H1 (cell line): ENCODE measurements around the gene HYAL4. TPM values are rescaled to one million over a fixed set of nuclear protein-coding genes. Genes with fewer than 3 reads are reported as not detected.
A peak's percentile ranks its signal among the peaks of the same experiment; 100 is the strongest.

ENCODE experiments used
- CTCF ChIA-PET: fragments of 300-600 bp; sonication (Branson Sonifier 250); formaldehyde crosslinking; loops from one replicate; lab custom pipeline; 2021; ENCODE audit not compliant: partially characterized antibody; lab: Charles Lee
- POLR2A ChIA-PET: fragments of 300-600 bp; sonication (Branson Sonifier 250); formaldehyde crosslinking; loops from one replicate; lab custom pipeline; 2021; ENCODE audit warnings: inconsistent platforms; ENCODE audit not compliant: partially characterized antibody; lab: Charles Lee
- DNase-seq, 2 experiments: peaks; one replicate each; pipeline versions ENCODE4 v3.0.0 to v3.0.0-alpha.2; 2010 to 2022; ENCODE audit warnings: low spot score in 2 of 2, low read depth in 1 of 2, mixed read lengths in 1 of 2
- FAIRE-seq: peaks from 2 replicates; lab custom pipeline; 2011; peaks lifted over from hg19 to GRCh38; lab: Jason Lieb, UNC
- H2AFZ ChIP-seq: 2 replicates; pipeline ENCODE4 v1.8.1; 2012; ENCODE audit warnings: low read length, inconsistent platforms
- H2AK5ac ChIP-seq: 2 replicates; pipeline ENCODE4 v1.6.1; 2013; ENCODE audit warnings: low read depth, low read length
- H2BK120ac ChIP-seq: replicated peaks from 2 replicates; pipeline ENCODE3; 2013; ENCODE audit warnings: low read depth, low read length, inconsistent platforms
- H2BK12ac ChIP-seq: 2 replicates; pipeline ENCODE4 v1.6.1; 2013; ENCODE audit warnings: low read depth, low read length
- H2BK15ac ChIP-seq: 2 replicates; pipeline ENCODE4 v1.6.1; 2013; ENCODE audit warnings: low read length
- H2BK20ac ChIP-seq: 2 replicates; pipeline ENCODE4 v1.6.1; 2013; ENCODE audit warnings: low read length
- H2BK5ac ChIP-seq: 2 replicates; pipeline ENCODE4 v1.6.1; 2013; ENCODE audit warnings: low read depth, low read length
- H3K14ac ChIP-seq: 2 replicates; pipeline ENCODE4 v1.6.1; 2013; ENCODE audit warnings: inconsistent platforms; ENCODE audit not compliant: insufficient read length
- H3K18ac ChIP-seq: 2 replicates; pipeline ENCODE4 v1.6.1; 2013; ENCODE audit warnings: low read length; ENCODE audit errors: extremely low read depth
- H3K23ac ChIP-seq: 2 replicates; pipeline ENCODE4 v1.6.1; 2013; ENCODE audit warnings: inconsistent platforms; ENCODE audit not compliant: insufficient read length
- H3K23me2 ChIP-seq: 2 replicates; pipeline ENCODE4 v1.6.1; 2013; ENCODE audit warnings: low read depth, low read length
- H3K27ac ChIP-seq: 2 replicates; pipeline ENCODE4 v1.6.1; 2011; ENCODE audit warnings: low read depth, low read length, inconsistent platforms
- H3K27me3 ChIP-seq, 4 experiments: replicated peaks in 1 of 4; 1 replicate in 1 of 4; 2 replicates in 3 of 4; pipeline versions ENCODE4 v1.6.1 to v1.8.1; 2011 to 2013; ENCODE audit warnings: low read length in 3 of 4, mild to moderate bottlenecking in 3 of 4, inconsistent platforms in 2 of 4, mixed read lengths in 2 of 4, moderate library complexity in 1 of 4; ENCODE audit not compliant: control insufficient read depth in 3 of 4, insufficient read depth in 3 of 4; ENCODE audit errors: extremely low read depth in 1 of 4
- H3K36me3 ChIP-seq, 4 experiments: 2 replicates each; pipeline versions ENCODE4 v1.6.1 to v1.8.1; 2011 to 2013; ENCODE audit warnings: mild to moderate bottlenecking in 4 of 4, low read length in 3 of 4, moderate library complexity in 2 of 4, control low read depth in 1 of 4, inconsistent platforms in 1 of 4; ENCODE audit not compliant: insufficient read depth in 4 of 4, control insufficient read depth in 2 of 4
- H3K4ac ChIP-seq: replicated peaks from 2 replicates; pipeline ENCODE3; 2013; ENCODE audit warnings: low read length, low read depth, mixed read lengths, inconsistent platforms; ENCODE audit not compliant: insufficient read length
- H3K4me1 ChIP-seq, 4 experiments: replicated peaks in 1 of 4; 1 replicate in 1 of 4; 2 replicates in 3 of 4; pipeline versions ENCODE4 v1.6.1 to v1.8.1; 2011 to 2013; ENCODE audit warnings: low read length in 3 of 4, inconsistent platforms in 2 of 4, mixed read lengths in 1 of 4; ENCODE audit not compliant: insufficient read depth in 4 of 4, control insufficient read depth in 3 of 4
- H3K4me2 ChIP-seq, 2 experiments: 2 replicates each; pipeline versions ENCODE4 v1.6.1 to v1.8.1; 2011 to 2013; ENCODE audit warnings: low read depth in 2 of 2, low read length in 2 of 2, control low read depth in 1 of 2, inconsistent platforms in 1 of 2, mild to moderate bottlenecking in 1 of 2; ENCODE audit not compliant: insufficient read depth in 1 of 2
- H3K4me3 ChIP-seq, 4 experiments: fragments of 200-600, 300-600 bp in 1 of 4; sonication (generic), shearing (Covaris generic), sonication (Bioruptor Twin) in 1 of 4; 2 replicates each; pipeline versions ENCODE4 v1.5.1 to v1.8.1; 2011 to 2016; ENCODE audit warnings: low read length in 4 of 4, low read depth in 3 of 4, control low read depth in 2 of 4, inconsistent platforms in 2 of 4, mild to moderate bottlenecking in 2 of 4, mixed read lengths in 1 of 4, moderate library complexity in 1 of 4; ENCODE audit not compliant: insufficient read depth in 2 of 4; ENCODE audit errors: extremely low read depth in 1 of 4
- H3K56ac ChIP-seq: replicated peaks from 2 replicates; pipeline ENCODE3; 2013; ENCODE audit warnings: low read depth, mild to moderate bottlenecking, mixed read lengths, low read length, inconsistent platforms; ENCODE audit not compliant: insufficient read length
- H3K79me1 ChIP-seq: 2 replicates; pipeline ENCODE4 v1.6.1; 2013; ENCODE audit warnings: low read depth, low read length, control low read depth
- H3K79me2 ChIP-seq, 2 experiments: 2 replicates each; pipeline versions ENCODE4 v1.6.1 to v1.8.1; 2012 to 2013; ENCODE audit warnings: low read length in 2 of 2, mild to moderate bottlenecking in 2 of 2, inconsistent platforms in 1 of 2; ENCODE audit not compliant: insufficient read depth in 2 of 2, control insufficient read depth in 1 of 2
- H3K9ac ChIP-seq, 4 experiments: replicated peaks in 1 of 4; 1 replicate in 1 of 4; 2 replicates in 3 of 4; pipeline versions ENCODE4 v1.6.1 to v1.8.1; 2011 to 2013; ENCODE audit warnings: low read depth in 3 of 4, low read length in 3 of 4, control low read depth in 2 of 4, mild to moderate bottlenecking in 2 of 4, moderate library complexity in 2 of 4, inconsistent platforms in 1 of 4; ENCODE audit errors: extremely low read depth in 1 of 4
- H3K9me3 ChIP-seq, 2 experiments: 2 replicates each; pipeline versions ENCODE4 v1.6.1 to v1.8.1; 2012 to 2013; ENCODE audit warnings: mild to moderate bottlenecking in 2 of 2, moderate library complexity in 2 of 2, control low read depth in 1 of 2, inconsistent platforms in 1 of 2, low read depth in 1 of 2, low read length in 1 of 2, mixed read lengths in 1 of 2; ENCODE audit not compliant: insufficient read depth in 2 of 2
- H4K20me1 ChIP-seq, 2 experiments: replicated peaks in 1 of 2; 2 replicates each; pipeline versions ENCODE3 to v1.8.1; 2011 to 2013; ENCODE audit warnings: inconsistent platforms in 2 of 2, low read length in 2 of 2, mild to moderate bottlenecking in 1 of 2; ENCODE audit not compliant: insufficient read depth in 2 of 2, control insufficient read depth in 1 of 2
- H4K5ac ChIP-seq: 2 replicates; pipeline ENCODE4 v1.6.1; 2013; ENCODE audit warnings: low read length, low read depth, mixed read lengths, inconsistent platforms; ENCODE audit not compliant: insufficient read length
- H4K8ac ChIP-seq: 2 replicates; pipeline ENCODE4 v1.8.0; 2013; ENCODE audit warnings: mild to moderate bottlenecking, moderate library complexity, low read length, inconsistent platforms; ENCODE audit not compliant: insufficient read depth; ENCODE audit errors: extremely low read depth
- H4K91ac ChIP-seq: replicated peaks from 2 replicates; pipeline ENCODE3; 2013; ENCODE audit warnings: low read length, mixed read lengths, inconsistent platforms; ENCODE audit not compliant: insufficient read length
- GTF2F1 ChIP-seq: IDR thresholded peaks from 2 replicates; pipeline ENCODE4 v1.6.1; 2012; ENCODE audit warnings: low read depth, low read length, improper control_type of control experiment, borderline replicate concordance
- RFX5 ChIP-seq: IDR thresholded peaks from 2 replicates; pipeline ENCODE4 v1.6.1; 2011; ENCODE audit warnings: low read depth, low read length, improper control_type of control experiment, borderline replicate concordance
- WGBS, 2 experiments: shearing (Covaris generic) in 1 of 2; methylation state at CpG; one replicate each; pipeline versions ENCODE4 v1.1.6 to v1.1.7; 2013 to 2015; ENCODE audit warnings: low lambda C conversion rate in 2 of 2, mixed read lengths in 2 of 2, inconsistent platforms in 1 of 2, low coverage in 1 of 2, missing lambda C conversion rate in 1 of 2; ENCODE audit not compliant: insufficient replicate concordance in 2 of 2, insufficient coverage in 1 of 2, insufficient read length in 1 of 2; ENCODE audit errors: extremely low coverage in 1 of 2, missing lambda C conversion rate in 1 of 2; 5-methylcytosine and 5-hydroxymethylcytosine counted together
- polyA plus RNA-seq, 7 experiments: library from polyadenylated mRNA; depleted of rRNA in 3 of 7; stranded (reverse) in 5 of 7; unstranded in 2 of 7; fragments of >200 nt in 5 of 7; fragments of 200-250 nt in 2 of 7; gene quantifications; 1 replicate in 5 of 7; 2 replicates in 1 of 7; 4 replicates in 1 of 7; pipeline versions ENCODE4 v1.2.1 to v1.2.3, GENCODE V29; 2011 to 2013; ENCODE audit warnings: missing spikeins in 2 of 7, mixed read lengths in 2 of 7
- total RNA-seq: library from RNA; stranded (reverse); fragmentation: NEBNext Ultra II Directional; extraction: Animal tissue kit (Norgen Biotek cat#: 25700); gene quantifications from 2 replicates; pipeline ENCODE4 v1.2.1, GENCODE V29; 2021

Gene HYAL4
- total and polyA plus RNA-seq, 2 of the 8 experiments (the other 6 are each of a cell fraction or from before 2014, with no cell fraction given), result not detected

DNA sequence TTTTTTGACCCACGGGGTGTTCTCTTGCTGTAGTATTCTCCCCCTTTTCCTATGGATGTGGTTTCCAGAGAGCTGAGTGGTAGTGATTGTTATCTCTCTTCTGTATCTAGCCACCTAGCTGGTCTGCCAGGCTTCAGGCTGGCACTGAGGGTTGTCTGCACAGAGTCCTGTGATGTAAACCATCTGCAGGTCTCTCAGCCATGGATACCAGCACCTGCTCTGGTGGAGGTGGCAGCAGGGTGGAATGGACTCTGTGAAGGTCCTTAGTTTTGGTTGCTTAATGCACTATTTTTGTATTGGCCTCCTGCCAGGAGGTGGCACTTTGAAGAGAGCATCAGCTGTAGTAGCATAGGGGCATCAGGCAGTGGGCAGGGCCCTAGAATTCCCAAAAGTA, 851 bp downstream of the HYAL4 start:
- CTCF ChIA-PET, result interaction anchor here (1.2 to 5.8 kb wide), 5 partner anchors 11 to 73 kb away, joined by 3 to 31 read pairs (median 7); no protein-coding TSS in a partner anchor
- Histone ChIP-seq H2AFZ (0 out of 2 replicates have a peak overlapping the region, but pooled peaks have one; percentile 70), H4K8ac (no peak overlapping the region), H3K27me3 (no peaks in the 10 kb centered on the region), H3K79me2 (no peaks in the 10 kb centered on the region), H3K9ac (no peak overlapping the region), H3K4me1 (no peaks in the 10 kb centered on the region), H2BK20ac (no peak overlapping the region), H2BK12ac (no peak overlapping the region), H2BK15ac (no peak overlapping the region), H4K91ac (no peak overlapping the region), H2BK5ac (no peak overlapping the region), H3K79me1 (no peaks in the 10 kb centered on the region), H3K23ac (no peak overlapping the region), H3K56ac (no peak overlapping the region), H3K18ac (no peak overlapping the region), H4K20me1 (no peaks in the 10 kb centered on the region), H3K9me3 (no peaks in the 10 kb centered on the region), H2BK120ac (no peak overlapping the region), H4K5ac (no peak overlapping the region), H2AK5ac (no peak overlapping the region), H3K4ac (no peak overlapping the region), H3K36me3 (no peaks in the 10 kb centered on the region), H3K14ac (no peak overlapping the region), H3K4me2 (no peak overlapping the region), H3K4me3 (no peak overlapping the region), H3K23me2 (no peaks in the 10 kb centered on the region), H3K27ac (no peak overlapping the region)
- FAIRE-seq, result no peak
- WGBS, 2 experiments, result 90% methylated on average over 1 of the region's 1 CpG; no CpG with 5 or more reads in 1 of the 2 experiments
- POLR2A ChIA-PET, result no interaction called here
- DNase-seq, result no peak
- TF ChIP-seq RFX5 (no peak), GTF2F1 (no peak)
